ENCODE data around the gene ARHGEF16. TPM values are rescaled to one million over a fixed set of nuclear protein-coding genes. Genes with fewer than 3 reads are reported as not detected.

The ARHGEF16 gene
- total RNA-seq, 1 experiment from 2014 or later = 10.1 TPM

DNA sequence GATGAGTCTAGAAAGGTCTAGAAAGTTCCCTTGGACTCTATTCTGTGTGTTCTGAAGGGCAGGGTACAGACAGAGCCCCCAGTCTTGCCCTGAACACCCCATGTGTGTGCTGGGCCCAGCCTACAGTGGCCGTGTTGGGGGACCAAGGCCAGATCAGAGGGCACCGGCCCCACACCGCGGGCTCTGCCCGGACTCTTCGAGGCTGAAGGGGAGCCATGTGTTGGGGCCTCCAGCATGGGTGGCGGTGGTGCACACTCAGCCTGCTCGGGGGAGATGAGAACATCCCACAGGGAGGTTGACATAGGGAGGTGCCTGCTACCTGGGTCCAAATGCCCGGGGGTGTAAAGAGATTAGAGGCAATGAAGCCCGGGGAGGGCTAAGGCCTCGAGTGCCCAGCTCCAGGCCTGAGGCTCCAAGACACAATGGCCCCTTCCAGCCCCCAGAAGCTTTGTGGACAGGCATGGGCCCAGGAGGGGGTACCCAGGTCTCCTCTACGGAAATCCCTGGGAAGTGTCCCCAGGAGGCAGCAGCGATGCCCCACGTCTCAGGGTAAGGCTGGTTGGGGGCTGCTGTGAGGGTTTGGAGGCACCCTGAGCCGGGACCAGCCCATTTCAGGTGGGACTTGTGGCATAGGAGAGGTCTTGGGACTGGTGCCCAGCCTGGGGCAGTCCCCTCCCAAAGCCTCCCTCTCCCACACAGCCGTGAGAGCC lies 12.1 kb downstream of the ARHGEF16 start:
- no TSS peak for BruUV-seq (replicated peaks)
- no peak for ATAC-seq
- DNase-seq (ENCODE audit: low read depth, low spot score) = no peak
- POLR2A ChIA-PET = no interaction called here
- Histone ChIP-seq H3K27ac (ENCODE audit: low read length) (no peak overlapping the region), H3K4me3 (ENCODE audit: low read depth in 2 of 2, low read length in 2 of 2) (no peak overlapping the region), H3K9me3 (ENCODE audit: control insufficient read depth, insufficient read depth, low read depth, low read length) (no peaks in the 10 kb centered on the region), H3K4me1 (ENCODE audit: control insufficient read depth, insufficient read depth, low read length) (peaks cover 3% of the 10 kb centered on the region), H3K27me3 (ENCODE audit: control insufficient read depth, insufficient read depth, low read length) (no peaks in the 10 kb centered on the region), H3K36me3 (ENCODE audit: control insufficient read depth, insufficient read depth, low read length) (no peaks in the 10 kb centered on the region)
- intact Hi-C loops (cut with micrococcal nuclease; ENCODE audit: unreplicated experiment) = no loop called here
- no peak for TF ChIP-seq POLR2AphosphoS5 (IDR thresholded peaks at IDR 0.05; ENCODE audit: low read depth, low read length)
- no peak for TF ChIP-seq TCF7L2 (IDR thresholded peaks at IDR 0.05; ENCODE audit: low read depth, low read length)
- TF ChIP-seq, protein P1, sequence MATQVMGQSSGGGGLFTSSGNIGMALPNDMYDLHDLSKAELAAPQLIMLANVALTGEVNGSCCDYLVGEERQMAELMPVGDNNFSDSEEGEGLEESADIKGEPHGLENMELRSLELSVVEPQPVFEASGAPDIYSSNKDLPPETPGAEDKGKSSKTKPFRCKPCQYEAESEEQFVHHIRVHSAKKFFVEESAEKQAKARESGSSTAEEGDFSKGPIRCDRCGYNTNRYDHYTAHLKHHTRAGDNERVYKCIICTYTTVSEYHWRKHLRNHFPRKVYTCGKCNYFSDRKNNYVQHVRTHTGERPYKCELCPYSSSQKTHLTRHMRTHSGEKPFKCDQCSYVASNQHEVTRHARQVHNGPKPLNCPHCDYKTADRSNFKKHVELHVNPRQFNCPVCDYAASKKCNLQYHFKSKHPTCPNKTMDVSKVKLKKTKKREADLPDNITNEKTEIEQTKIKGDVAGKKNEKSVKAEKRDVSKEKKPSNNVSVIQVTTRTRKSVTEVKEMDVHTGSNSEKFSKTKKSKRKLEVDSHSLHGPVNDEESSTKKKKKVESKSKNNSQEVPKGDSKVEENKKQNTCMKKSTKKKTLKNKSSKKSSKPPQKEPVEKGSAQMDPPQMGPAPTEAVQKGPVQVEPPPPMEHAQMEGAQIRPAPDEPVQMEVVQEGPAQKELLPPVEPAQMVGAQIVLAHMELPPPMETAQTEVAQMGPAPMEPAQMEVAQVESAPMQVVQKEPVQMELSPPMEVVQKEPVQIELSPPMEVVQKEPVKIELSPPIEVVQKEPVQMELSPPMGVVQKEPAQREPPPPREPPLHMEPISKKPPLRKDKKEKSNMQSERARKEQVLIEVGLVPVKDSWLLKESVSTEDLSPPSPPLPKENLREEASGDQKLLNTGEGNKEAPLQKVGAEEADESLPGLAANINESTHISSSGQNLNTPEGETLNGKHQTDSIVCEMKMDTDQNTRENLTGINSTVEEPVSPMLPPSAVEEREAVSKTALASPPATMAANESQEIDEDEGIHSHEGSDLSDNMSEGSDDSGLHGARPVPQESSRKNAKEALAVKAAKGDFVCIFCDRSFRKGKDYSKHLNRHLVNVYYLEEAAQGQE (IDR thresholded peaks at IDR 0.05; ENCODE audit: insufficient read depth in 1 of 2, low read depth in 2 of 2, low read length in 1 of 2) = no peak
- TF ChIP-seq CTCF (IDR thresholded peaks at IDR 0.05) = no peak
- TF ChIP-seq SIN3A (IDR thresholded peaks at IDR 0.05; ENCODE audit: borderline replicate concordance, insufficient read depth, low read depth, low read length) = no peak
- CTCF ChIA-PET = interaction anchor here (0.6 kb wide), 1 partner anchor 664 kb away, joined by 5 read pairs; no protein-coding TSS in a partner anchor
- in situ Hi-C loops (cut with HindIII; ENCODE audit: low pct_unique_long_range_greater_than_20kb, low sequenced_read_pairs) = no loop called here

DNA sequence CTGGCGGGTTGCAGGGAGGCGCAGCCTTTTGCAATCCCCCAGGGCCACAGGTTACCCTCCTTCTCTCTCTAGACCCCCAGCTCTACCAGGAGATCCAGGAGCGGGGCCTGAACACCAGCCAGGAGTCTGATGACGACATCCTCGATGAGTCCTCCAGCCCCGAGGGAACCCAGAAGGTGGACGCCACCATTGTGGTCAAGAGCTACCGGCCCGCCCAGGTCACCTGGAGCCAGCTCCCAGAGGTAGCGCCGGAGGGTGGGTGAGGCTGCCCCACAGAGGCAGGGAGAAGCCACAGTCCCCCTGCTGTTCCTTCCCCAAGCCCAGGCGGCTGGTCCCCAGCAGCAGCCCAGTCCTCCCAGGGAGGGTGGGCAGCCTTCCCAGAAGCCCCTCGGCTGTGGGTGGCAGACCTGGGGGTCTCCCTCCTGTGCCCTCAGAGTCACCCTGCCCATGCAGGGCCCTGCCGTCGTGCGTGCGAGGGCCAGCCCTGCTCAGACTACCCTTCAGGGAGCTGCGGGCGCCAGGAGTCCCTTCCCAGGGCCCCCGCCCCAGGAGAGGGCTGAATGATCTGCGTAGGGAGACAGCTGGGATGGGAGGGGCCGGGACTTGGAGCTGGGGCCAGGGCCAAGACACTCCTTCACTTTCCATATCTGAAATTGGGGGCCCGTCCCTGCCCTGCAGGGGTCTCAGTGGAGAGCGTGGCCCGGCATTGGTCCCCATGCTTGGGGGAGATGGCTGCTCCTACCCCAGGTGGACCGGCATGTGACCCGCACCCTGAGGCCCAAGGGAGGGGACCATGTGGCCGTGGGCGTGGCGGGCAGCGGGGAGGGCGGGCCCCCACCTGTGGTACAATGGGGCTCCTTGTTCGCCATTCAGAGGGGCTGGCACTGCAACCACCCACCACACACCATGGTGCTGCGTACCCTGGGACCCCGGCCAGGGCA lies 12.9 kb downstream of the ARHGEF16 start:
- BruUV-seq (replicated peaks) = no TSS peak
- Histone ChIP-seq H3K36me3 (ENCODE audit: control insufficient read depth, insufficient read depth, low read length) (no peaks in the 10 kb centered on the region), H3K4me3 (ENCODE audit: low read depth in 2 of 2, low read length in 2 of 2) (no peak overlapping the region), H3K27me3 (ENCODE audit: control insufficient read depth, insufficient read depth, low read length) (no peaks in the 10 kb centered on the region), H3K27ac (ENCODE audit: low read length) (no peak overlapping the region), H3K4me1 (ENCODE audit: control insufficient read depth, insufficient read depth, low read length) (peaks cover 7% of the 10 kb centered on the region), H3K9me3 (ENCODE audit: control insufficient read depth, insufficient read depth, low read depth, low read length) (no peaks in the 10 kb centered on the region)
- ChIA-PET CTCF (interaction anchor here (0.7 to 1.4 kb wide), 2 partner anchors 14 to 120 kb away, joined by 3 to 5 read pairs; no protein-coding TSS in a partner anchor), POLR2A (no interaction called here)
- intact Hi-C loops (cut with micrococcal nuclease; ENCODE audit: unreplicated experiment) (no loop called here), in situ Hi-C loops (cut with HindIII; ENCODE audit: low pct_unique_long_range_greater_than_20kb, low sequenced_read_pairs) (no loop called here)
- DNase-seq (ENCODE audit: low read depth, low spot score) = no peak
- ATAC-seq = no peak
- TF ChIP-seq, protein P1 (IDR thresholded peaks at IDR 0.05; ENCODE audit: insufficient read depth in 1 of 2, low read depth in 2 of 2, low read length in 1 of 2) = no peak
- TF ChIP-seq CTCF (IDR thresholded peaks at IDR 0.05) (no peak), TCF7L2 (IDR thresholded peaks at IDR 0.05; ENCODE audit: low read depth, low read length) (no peak), SIN3A (IDR thresholded peaks at IDR 0.05; ENCODE audit: borderline replicate concordance, insufficient read depth, low read depth, low read length) (no peak), POLR2AphosphoS5 (IDR thresholded peaks at IDR 0.05; ENCODE audit: low read depth, low read length) (no peak)
